SJSA1 (cell line): ENCODE data around the gene CGB5. TPM values are rescaled to one million over a fixed set of nuclear protein-coding genes. Genes with fewer than 3 reads are reported as not detected.
"Not testable (repeated sequence)": the region's sequence is repeated elsewhere in the genome, so short reads cannot be mapped to it uniquely, and the experiment has no call there.

Experiments used
- DNase-seq, 2 experiments: peaks; one replicate each; pipeline ENCODE4 v3.0.0-alpha.2; 2015 to 2020; ENCODE audit warnings: low spot score in 2 of 2, low read depth in 1 of 2
- H3K27ac ChIP-seq: fragments of 250-450 bp; sonication (Bioruptor Pico); 2 replicates; pipeline ENCODE4 v1.5.1; 2020; ENCODE audit warnings: mild to moderate bottlenecking, moderate library complexity
- H3K27me3 ChIP-seq: fragments of 250-450 bp; sonication (Bioruptor Pico); replicated peaks from 2 replicates; pipeline ENCODE4 v1.5.1; 2020; ENCODE audit warnings: mild to moderate bottlenecking, moderate library complexity
- H3K36me3 ChIP-seq: fragments of 250-450 bp; sonication (Bioruptor Pico); 2 replicates; pipeline ENCODE4 v1.5.1; 2020; ENCODE audit warnings: mild to moderate bottlenecking
- H3K4me1 ChIP-seq: fragments of 250-450 bp; sonication (Bioruptor Pico); replicated peaks from 2 replicates; pipeline ENCODE4 v1.6.1; 2021; ENCODE audit warnings: mild to moderate bottlenecking
- H3K4me3 ChIP-seq: fragments of 250-450 bp; sonication (Bioruptor Pico); 2 replicates; pipeline ENCODE4 v1.5.1; 2020; ENCODE audit warnings: mild to moderate bottlenecking
- H3K9me3 ChIP-seq: fragments of 250-450 bp; sonication (Bioruptor Pico); replicated peaks from 2 replicates; pipeline ENCODE4 v1.5.1; 2020; ENCODE audit warnings: mild to moderate bottlenecking
- total RNA-seq: library from RNA; depleted of rRNA; stranded (reverse); fragments of >200 nt; shearing (Covaris generic); gene quantifications from 2 replicates; pipeline ENCODE4 v1.2.3, GENCODE V29; 2014

CGB5 gene
- total RNA-seq, 1 experiment from 2014 or later, result not detected

DNA sequence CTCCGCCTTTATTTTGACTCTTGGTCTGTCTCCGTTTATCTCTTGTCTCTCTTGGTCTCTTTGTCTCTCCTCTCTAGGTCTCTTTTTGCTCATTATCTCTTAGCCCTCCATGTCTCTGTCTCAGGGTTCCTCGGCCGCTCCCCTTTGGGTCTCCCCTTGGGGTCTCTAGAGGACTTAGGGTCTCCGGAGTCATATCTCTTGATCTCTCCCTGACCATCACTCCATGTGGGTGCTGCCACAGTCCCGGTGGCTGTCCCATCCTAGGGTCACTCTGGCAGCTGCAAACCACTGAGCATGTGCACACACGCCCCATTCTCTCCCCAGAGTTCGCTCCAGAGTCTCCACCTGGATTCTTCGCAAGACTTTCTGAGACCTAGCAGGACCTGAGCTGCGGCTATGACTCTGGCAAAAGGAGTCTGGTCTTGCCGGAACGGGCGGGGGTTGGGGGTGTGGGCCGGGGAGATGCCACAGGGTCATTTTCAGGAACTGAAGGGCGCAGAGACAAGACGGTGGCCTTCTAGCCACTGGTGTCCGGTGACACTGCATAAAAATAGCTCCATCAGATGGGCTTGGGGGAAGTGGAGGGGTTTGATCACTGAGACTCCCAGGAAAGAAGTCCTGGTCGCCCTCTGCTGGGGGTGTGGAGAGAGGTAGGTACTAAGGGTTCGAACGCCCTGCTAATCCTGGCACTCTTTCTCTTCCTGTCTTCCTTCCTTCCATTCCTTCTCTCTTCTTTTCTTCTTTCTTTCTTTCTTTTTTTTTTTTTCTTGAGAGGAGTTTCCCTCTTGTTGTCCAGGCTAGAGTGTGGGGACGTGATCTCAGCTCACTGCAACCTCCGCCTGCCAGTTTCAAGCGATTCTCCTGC is 30.1 kb downstream of the CGB5 start:
- peak in 1 of 2 experiments; percentile 22 for DNase-seq
- H3K36me3 ChIP-seq, result no peaks in the 10 kb centered on the region
- peaks cover 5% of the 10 kb centered on the region for H3K4me1 ChIP-seq
- peaks cover 12% of the 10 kb centered on the region for H3K9me3 ChIP-seq
- H3K27me3 ChIP-seq, result peaks cover 22% of the 10 kb centered on the region
- H3K4me3 ChIP-seq, result no peak overlapping the region
- H3K27ac ChIP-seq, result no peak overlapping the region

GRCh38 chr19:49074869-49075268 is 31.2 kb downstream of the CGB5 start:
- not testable (repeated sequence) for H3K36me3 ChIP-seq, H3K9me3 ChIP-seq, H3K4me3 ChIP-seq, H3K4me1 ChIP-seq, H3K27ac ChIP-seq
- H3K27me3 ChIP-seq, result peaks cover 22% of the 10 kb centered on the region
- peak; percentile 50 to 72 for DNase-seq

DNA sequence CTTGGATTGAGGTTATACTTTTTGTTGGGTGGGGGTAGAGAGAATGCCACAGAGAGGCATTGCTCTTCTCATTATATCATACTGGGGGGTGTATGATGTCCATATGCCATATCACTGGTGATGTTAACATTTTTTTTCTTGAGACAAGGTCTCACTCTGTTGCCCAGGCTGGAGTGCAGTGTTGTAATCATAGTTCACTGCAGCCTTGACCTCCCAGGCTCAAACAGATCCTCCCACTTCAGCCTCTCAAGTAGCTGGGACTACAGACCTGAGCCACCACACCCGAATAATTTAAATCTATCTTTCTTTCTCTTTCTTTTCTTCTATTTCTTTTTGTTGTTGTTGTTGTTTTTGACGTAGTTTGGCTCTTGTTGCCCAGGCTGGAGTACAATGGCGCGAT is 36.7 kb downstream of the CGB5 start:
- no peak overlapping the region for H3K27ac ChIP-seq
- no peak for DNase-seq
- no peak overlapping the region for H3K4me3 ChIP-seq
- no peaks in the 10 kb centered on the region for H3K27me3 ChIP-seq
- peaks cover 4% of the 10 kb centered on the region for H3K4me1 ChIP-seq
- H3K36me3 ChIP-seq, result peaks cover 1% of the 10 kb centered on the region
- H3K9me3 ChIP-seq, result no peaks in the 10 kb centered on the region

DNA sequence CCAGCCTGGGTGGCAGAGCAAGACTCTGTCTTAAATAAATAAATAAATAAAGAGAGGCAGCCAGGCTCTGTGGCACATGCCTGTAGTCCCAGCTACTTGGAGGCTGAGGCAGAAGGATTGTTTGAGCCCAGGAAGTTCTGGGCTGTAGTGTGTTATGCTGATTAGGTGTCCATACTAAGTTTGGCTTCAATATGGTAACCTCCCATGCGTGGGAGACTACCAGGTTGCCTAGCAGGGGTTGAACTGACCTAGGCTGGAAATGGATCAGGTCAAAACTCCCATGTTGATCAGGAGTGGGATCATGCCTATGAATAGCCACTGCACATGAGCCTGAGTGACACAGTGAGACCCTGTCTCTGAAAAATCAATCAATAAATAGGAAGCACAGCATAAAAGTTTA is 37.6 kb downstream of the CGB5 start:
- H3K27ac ChIP-seq, result no peak overlapping the region
- peaks cover 10% of the 10 kb centered on the region for H3K36me3 ChIP-seq
- no peak overlapping the region for H3K4me3 ChIP-seq
- no peak for DNase-seq
- H3K27me3 ChIP-seq, result no peaks in the 10 kb centered on the region
- no peaks in the 10 kb centered on the region for H3K9me3 ChIP-seq
- peaks cover 5% of the 10 kb centered on the region for H3K4me1 ChIP-seq

- Histone ChIP-seq H3K27ac (peak overlapping the region; percentile 11; the same call in 1 of the 2 replicates), H3K27me3 (no peaks in the 10 kb centered on the region), H3K4me1 (peaks cover 15% of the 10 kb centered on the region)
Observed at GRCh38 chr19:49084206-49085019, 40.8 kb downstream of the CGB5 start.

DNA sequence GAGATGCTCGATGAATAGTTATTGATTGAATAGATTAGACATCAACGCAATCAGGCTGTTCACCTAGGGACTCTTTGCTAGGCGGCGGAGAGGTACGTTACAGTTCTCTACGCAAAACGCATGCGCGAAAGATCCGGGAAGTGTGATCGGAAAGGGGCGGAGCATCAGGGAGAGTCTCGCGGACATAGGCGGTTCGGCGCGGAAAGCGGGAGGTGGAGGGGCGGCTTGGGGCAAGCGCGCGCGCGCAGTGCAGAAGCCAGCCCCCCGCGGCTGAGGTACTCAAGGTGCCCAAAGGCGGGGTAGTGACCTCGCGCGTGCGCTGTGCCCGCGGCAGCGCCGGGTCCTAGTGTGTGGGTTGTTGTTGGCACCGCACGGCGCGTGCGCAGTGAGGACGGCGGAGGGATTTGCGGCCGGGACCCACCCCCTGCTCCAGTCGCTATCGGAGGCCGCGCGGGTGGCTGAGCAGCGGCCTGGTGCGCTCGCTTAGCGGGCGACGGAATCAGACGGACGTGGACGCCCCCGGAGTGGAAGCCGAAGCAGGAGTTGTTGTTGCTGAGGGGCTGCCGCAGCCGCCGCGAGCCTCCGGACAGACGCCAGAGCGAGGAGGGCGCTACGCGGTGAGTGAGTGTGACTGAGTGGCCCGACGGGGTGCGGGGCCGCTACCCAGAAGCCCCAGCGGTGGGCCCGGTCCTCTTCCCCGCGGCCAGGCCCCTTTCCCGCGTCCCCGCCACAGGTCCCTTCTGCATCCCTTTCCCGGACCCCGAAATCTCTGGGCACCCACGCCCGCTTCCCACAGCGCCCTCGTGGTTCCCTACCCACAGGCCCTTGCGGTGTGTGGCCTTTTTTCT is 41.6 kb downstream of the CGB5 start, which contains the start of gene SNRNP70:
Gene SNRNP70, plus strand, starts transcription at position 432 of the 848 bp plus-strand sequence. CDS start 964 bp downstream, outside the sequence.
- peak within 1 kb of the TSS; percentile 81 for H3K4me3 ChIP-seq
- peaks cover 15% of the 10 kb centered on the region for H3K4me1 ChIP-seq
- H3K9me3 ChIP-seq, result no peaks in the 10 kb centered on the region
- peak; percentile 99 to 100 for DNase-seq
- H3K36me3 ChIP-seq, result peaks cover 45% of the 10 kb centered on the region
- peak within 1 kb of the TSS; percentile 53 for H3K27ac ChIP-seq
- no peaks in the 10 kb centered on the region for H3K27me3 ChIP-seq

More at GRCh38 chr19:49084206-49085019, 40.8 kb downstream of the CGB5 start:
- no peak for DNase-seq
- Histone ChIP-seq H3K4me3 (peak overlapping the region; percentile 81), H3K36me3 (peaks cover 39% of the 10 kb centered on the region), H3K9me3 (no peaks in the 10 kb centered on the region)

DNA sequence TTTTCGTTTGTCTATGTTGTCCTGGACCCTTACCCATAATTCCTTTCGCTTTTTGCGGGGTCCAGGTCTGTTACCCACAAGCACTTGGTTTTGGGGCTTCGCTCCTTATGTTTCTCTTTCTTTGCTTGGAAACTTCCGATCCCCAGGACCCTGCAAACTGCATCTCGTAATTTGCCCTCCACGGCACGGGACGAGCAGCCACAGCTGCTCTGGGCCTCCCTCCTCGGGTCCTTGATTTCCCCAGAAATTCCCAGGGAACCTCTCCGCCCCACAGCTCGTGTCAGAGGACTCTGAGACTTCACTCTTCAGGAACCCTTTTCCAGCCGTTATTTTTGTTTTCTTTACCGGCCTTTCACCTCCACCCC is 42.2 kb downstream of the CGB5 start:
- Histone ChIP-seq H3K9me3 (no peaks in the 10 kb centered on the region), H3K27ac (peak overlapping the region; percentile 53), H3K36me3 (peaks cover 51% of the 10 kb centered on the region), H3K4me3 (peak overlapping the region; percentile 81), H3K27me3 (no peaks in the 10 kb centered on the region), H3K4me1 (peaks cover 15% of the 10 kb centered on the region)
- no peak for DNase-seq

GRCh38 chr19:49086296-49086695 is 42.6 kb downstream of the CGB5 start:
- Histone ChIP-seq H3K4me1 (peaks cover 15% of the 10 kb centered on the region), H3K27ac (no peak overlapping the region; the same call in 1 of the 2 replicates), H3K9me3 (no peaks in the 10 kb centered on the region), H3K36me3 (peaks cover 56% of the 10 kb centered on the region), H3K27me3 (no peaks in the 10 kb centered on the region), H3K4me3 (peak overlapping the region; percentile 81)
- DNase-seq, result no peak

DNA sequence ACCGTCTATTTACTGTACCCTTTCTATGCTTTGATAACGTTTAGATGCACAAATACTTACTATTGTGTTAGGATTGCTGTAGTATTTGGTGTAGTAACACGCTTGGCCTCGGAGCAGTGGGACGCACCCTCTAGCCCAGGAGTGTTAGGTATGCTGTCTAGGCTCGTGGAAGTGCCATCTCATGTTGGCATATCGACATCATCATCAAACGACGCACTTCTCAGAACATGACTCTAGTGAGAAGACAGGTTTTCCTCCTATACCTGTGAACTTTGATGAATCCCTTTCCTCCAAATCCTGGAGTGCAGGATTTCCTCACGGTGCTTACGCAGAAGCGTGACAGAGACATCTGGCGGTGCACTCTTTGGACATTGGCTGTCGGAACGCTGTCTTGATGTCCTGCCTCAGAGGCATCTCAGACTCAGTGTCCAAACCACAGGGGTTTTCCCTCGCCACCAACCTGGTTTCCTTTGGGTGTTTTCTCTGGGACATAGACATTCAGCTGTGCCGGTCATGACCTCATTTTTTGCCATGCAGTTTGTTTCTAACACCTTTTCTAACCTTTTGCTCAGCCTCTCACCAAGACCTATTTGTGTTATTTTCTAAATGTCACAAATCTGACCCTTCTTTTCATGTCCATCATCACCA is 47.9 kb downstream of the CGB5 start:
- no peaks in the 10 kb centered on the region for H3K27me3 ChIP-seq
- H3K27ac ChIP-seq, result no peak overlapping the region
- H3K9me3 ChIP-seq, result no peaks in the 10 kb centered on the region
- no peak for DNase-seq
- H3K4me3 ChIP-seq, result no peak overlapping the region
- H3K36me3 ChIP-seq, result peaks cover 94% of the 10 kb centered on the region
- peaks cover 7% of the 10 kb centered on the region for H3K4me1 ChIP-seq

DNA sequence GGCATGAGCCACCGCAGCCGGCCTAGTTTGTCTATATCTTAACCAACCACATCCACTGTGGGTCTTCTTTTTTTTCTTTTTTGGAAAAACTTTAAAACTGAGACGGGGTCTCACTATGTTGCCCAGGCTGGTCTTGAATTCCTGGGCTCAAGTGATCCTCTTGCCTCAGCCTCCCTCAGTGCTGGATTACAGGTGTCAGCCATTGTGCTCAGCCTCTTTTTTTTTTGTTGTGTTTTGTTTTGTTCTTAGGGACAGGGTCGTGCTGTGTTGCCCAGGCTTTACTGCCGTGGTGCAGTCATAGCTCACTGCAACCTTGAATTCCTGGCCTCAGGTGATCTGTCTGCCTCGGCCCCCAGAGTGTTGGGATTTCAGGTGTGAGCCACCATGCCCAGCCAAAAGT is 49.0 kb downstream of the CGB5 start:
- no peak for DNase-seq
- Histone ChIP-seq H3K9me3 (no peaks in the 10 kb centered on the region), H3K27ac (no peak overlapping the region), H3K4me1 (no peaks in the 10 kb centered on the region), H3K36me3 (peaks cover 94% of the 10 kb centered on the region), H3K27me3 (no peaks in the 10 kb centered on the region), H3K4me3 (no peak overlapping the region)
